ENCODE measurements around the gene NCK2.

NCK2 gene

GRCh38 chr2:105856581-105856980 is 111.9 kb downstream of the NCK2 start:
- H2AFZ ChIP-seq, result no peak overlapping the region
- H3K79me2 ChIP-seq, result peaks cover 8% of the 10 kb centered on the region
- H3K9ac ChIP-seq, result no peak overlapping the region
- no peaks in the 10 kb centered on the region for H3K27me3 ChIP-seq (ENCODE audit: control insufficient read depth, insufficient read depth, low read length)
- no peak overlapping the region for H3K4me3 ChIP-seq (ENCODE audit: low read depth, low read length)
- H3K4me1 ChIP-seq, result no peaks in the 10 kb centered on the region
- H3K36me3 ChIP-seq (ENCODE audit: control insufficient read depth, insufficient read depth, low read length), result no peaks in the 10 kb centered on the region
- H3K9me3 ChIP-seq (ENCODE audit: control insufficient read depth, low read length), result no peaks in the 10 kb centered on the region
- no peak overlapping the region for H3K4me2 ChIP-seq (ENCODE audit: low read length)
- H3K27ac ChIP-seq, result no peak overlapping the region
- no peak for TF ChIP-seq CTCF (IDR thresholded peaks at IDR 0.05)

GRCh38 chr2:105857076-105857740 is 112.5 kb downstream of the NCK2 start:
- Histone ChIP-seq H3K4me1 (no peaks in the 10 kb centered on the region), H3K27me3 (ENCODE audit: control insufficient read depth, insufficient read depth, low read length) (no peaks in the 10 kb centered on the region), H3K36me3 (ENCODE audit: control insufficient read depth, insufficient read depth, low read length) (no peaks in the 10 kb centered on the region), H3K79me2 (peaks cover 8% of the 10 kb centered on the region), H3K27ac (no peak overlapping the region), H3K4me2 (ENCODE audit: low read length) (no peak overlapping the region), H3K4me3 (ENCODE audit: low read depth, low read length) (no peak overlapping the region), H3K9ac (no peak overlapping the region), H2AFZ (no peak overlapping the region), H3K9me3 (ENCODE audit: control insufficient read depth, low read length) (no peaks in the 10 kb centered on the region)
- no peak for TF ChIP-seq CTCF (IDR thresholded peaks at IDR 0.05)

- H3K27ac ChIP-seq, result no peak overlapping the region
Measured at GRCh38 chr2:105858868-105859693, 114.4 kb downstream of the NCK2 start.

GRCh38 chr2:105859694-105859951 is 114.9 kb downstream of the NCK2 start:
- H3K27me3 ChIP-seq (ENCODE audit: control insufficient read depth, insufficient read depth, low read length), result no peaks in the 10 kb centered on the region
- no peaks in the 10 kb centered on the region for H3K4me1 ChIP-seq
- no peak overlapping the region for H3K9ac ChIP-seq
- H3K4me3 ChIP-seq (ENCODE audit: low read depth, low read length), result no peak overlapping the region
- no peak overlapping the region for H3K4me2 ChIP-seq (ENCODE audit: low read length)
- H2AFZ ChIP-seq, result no peak overlapping the region
- no peak for TF ChIP-seq CTCF (IDR thresholded peaks at IDR 0.05)
- no peaks in the 10 kb centered on the region for H3K36me3 ChIP-seq (ENCODE audit: control insufficient read depth, insufficient read depth, low read length)
- H3K27ac ChIP-seq, result no peak overlapping the region
- peaks cover 12% of the 10 kb centered on the region for H3K79me2 ChIP-seq
- no peaks in the 10 kb centered on the region for H3K9me3 ChIP-seq (ENCODE audit: control insufficient read depth, low read length)

More at GRCh38 chr2:105858868-105859693, 114.4 kb downstream of the NCK2 start:
- no peaks in the 10 kb centered on the region for H3K36me3 ChIP-seq (ENCODE audit: control insufficient read depth, insufficient read depth, low read length)
- no peaks in the 10 kb centered on the region for H3K9me3 ChIP-seq (ENCODE audit: control insufficient read depth, low read length)
- TF ChIP-seq CTCF (IDR thresholded peaks at IDR 0.05), result no peak
- H3K4me3 ChIP-seq (ENCODE audit: low read depth, low read length), result no peak overlapping the region
- H3K79me2 ChIP-seq, result peaks cover 12% of the 10 kb centered on the region
- H3K9ac ChIP-seq, result no peak overlapping the region
- H3K4me1 ChIP-seq, result no peaks in the 10 kb centered on the region
- no peak overlapping the region for H3K4me2 ChIP-seq (ENCODE audit: low read length)
- H2AFZ ChIP-seq, result no peak overlapping the region
- H3K27me3 ChIP-seq (ENCODE audit: control insufficient read depth, insufficient read depth, low read length), result no peaks in the 10 kb centered on the region
